Right forelimb (tissue), 1 donor: Measurements from ENCODE around the gene PTGR3.

Source experiments
- DNase-seq: peaks from one replicate; pipeline ENCODE4 v3.0.0-alpha.2; 2018

Gene PTGR3

DNA sequence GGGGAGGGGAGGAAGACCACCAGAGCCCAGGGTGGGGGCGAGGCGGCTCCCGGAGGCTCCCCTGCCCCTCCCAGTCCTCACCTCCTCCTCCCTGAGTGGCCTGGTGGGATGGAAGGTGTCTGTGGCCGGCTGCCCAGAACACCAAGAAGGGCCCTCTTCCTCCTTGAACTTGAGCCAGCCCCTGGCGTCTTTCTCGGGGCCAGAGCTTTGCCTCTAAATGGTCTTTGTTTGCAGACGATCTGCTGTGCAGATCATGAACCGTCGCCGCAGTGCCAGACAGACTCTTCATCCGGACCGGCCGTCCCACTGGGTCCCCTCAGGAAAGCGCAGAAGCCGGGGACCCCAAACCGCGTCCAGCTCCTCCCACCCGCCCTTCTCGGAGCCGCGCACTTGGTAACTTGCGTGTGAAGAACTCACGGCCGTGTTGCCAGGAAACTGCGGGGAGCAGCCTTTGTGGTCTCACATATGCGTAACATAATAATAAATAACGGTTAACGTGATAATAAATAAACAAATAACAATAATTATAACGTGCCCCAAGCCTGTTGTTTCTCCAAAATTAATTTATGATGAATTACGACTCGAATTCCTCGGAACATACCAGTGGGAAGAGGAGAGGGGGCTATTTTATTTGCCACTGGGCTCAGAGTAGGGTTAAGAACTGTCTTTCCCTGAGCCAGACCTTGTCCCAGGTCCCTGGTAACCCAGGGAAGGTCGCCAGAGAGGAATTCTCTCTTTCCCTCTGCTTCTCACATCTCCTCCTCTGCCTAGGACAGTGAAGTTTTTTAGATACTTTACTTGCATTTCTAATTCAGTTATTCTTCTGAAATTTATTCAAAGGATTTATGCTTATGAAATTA is 41.0 kb downstream of the PTGR3 start:
- no peak for DNase-seq

DNA sequence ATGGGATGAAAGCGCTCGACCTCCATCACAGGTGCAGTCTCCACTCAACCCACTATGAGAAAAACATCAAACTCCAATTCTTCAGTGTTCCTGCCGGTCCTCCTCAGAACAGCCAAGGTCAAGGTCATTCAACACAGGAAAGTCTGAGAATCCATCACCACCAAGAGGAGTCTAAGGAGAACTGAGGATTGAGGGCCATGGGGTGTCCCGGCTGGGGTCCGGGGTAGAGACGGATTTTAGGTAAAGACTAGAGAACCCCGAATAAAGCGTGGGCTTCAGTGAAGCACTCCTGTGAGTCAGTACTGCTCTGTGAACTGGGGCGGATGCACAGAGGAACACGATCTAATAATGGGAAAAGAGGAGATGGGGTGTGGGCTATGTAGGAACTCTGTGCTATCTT is 41.8 kb downstream of the PTGR3 start:
- DNase-seq: no peak

DNA sequence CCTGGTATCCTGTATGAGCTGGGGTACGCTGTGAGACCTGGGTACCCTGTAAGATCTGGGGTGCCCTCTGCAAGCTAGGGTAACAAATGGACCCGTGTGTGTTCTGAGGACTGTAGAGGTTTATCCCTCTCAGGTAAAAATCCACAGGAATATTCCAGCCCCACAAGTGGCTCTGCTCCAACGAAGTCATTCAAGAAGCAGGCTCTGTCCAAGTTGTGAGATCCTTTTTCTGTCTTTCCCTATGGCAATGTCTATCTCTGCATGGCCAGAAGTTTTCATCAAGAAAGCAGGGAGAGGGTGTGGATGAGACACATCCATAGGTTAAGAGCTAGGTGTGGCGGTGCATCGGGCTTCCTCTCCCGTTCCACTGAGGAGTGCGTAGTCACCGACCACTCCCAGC is 43.0 kb downstream of the PTGR3 start:
- no peak for DNase-seq

DNA sequence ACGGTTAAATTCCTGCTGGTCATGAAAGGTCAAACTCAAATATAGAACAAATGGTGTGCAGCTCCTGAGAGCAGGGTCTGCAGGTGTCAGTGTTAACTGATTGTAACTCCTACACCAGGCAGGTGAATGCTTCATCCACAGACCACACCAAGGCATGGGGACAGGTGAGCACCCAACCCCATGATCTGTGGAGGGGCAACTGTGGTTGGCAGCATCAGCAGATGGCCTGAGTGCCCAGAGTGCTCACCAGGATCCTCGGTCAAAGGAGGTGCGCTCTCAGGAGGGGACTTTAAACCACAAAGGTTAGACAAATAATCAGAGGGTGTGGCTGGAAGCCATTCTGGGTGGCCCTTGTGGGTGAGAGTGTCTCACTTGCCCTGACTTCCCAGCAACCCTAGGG is 44.5 kb downstream of the PTGR3 start:
- no peak for DNase-seq

DNA sequence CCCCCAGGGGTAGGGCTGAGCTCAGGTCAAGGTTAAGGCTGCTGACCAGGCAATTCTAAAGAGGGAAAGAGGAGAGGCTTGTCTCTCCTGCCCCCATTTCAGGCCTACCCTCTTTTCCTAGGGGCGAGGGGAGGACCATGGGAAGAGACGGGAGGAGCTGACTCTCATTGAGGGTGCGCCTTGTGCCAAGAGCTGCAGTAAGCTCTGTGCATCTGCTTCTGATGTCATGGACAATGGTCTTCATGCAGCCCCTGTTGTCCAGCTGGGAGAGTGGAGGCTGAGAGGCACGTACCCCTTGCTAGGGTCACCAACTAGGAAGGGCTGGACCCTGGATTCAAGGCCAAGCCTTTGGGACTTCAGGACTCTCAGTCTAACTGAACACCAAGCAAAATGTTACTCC is 45.2 kb downstream of the PTGR3 start:
- DNase-seq: no peak

- no peak for DNase-seq
Observed at GRCh38 chr18:75162978-75163377, 46.0 kb downstream of the PTGR3 start.

DNA sequence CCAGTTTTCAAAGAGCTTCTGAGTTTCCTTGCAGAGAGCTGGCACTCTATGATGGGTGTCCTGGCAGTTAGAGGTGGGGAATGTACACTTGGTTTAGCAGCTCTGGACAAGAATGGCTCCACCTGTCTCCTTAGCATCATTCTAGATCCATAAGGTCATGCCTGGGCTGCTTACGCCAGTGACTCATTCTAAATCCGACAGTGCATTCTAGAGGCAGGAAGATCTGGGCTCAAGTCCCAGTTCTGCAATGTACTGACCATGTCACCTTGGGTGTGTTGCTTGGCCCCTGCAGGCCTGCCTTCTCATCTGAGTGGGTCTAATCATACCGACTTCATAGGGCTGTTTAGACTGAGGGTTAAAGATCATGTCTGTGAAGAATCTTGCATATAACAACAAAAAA is 46.5 kb downstream of the PTGR3 start:
- no peak for DNase-seq

- DNase-seq: no peak
Observed at GRCh38 chr18:75161256-75162028, 47.5 kb downstream of the PTGR3 start.

GRCh38 chr18:75160364-75160763 is 48.6 kb downstream of the PTGR3 start:
- no peak for DNase-seq

DNA sequence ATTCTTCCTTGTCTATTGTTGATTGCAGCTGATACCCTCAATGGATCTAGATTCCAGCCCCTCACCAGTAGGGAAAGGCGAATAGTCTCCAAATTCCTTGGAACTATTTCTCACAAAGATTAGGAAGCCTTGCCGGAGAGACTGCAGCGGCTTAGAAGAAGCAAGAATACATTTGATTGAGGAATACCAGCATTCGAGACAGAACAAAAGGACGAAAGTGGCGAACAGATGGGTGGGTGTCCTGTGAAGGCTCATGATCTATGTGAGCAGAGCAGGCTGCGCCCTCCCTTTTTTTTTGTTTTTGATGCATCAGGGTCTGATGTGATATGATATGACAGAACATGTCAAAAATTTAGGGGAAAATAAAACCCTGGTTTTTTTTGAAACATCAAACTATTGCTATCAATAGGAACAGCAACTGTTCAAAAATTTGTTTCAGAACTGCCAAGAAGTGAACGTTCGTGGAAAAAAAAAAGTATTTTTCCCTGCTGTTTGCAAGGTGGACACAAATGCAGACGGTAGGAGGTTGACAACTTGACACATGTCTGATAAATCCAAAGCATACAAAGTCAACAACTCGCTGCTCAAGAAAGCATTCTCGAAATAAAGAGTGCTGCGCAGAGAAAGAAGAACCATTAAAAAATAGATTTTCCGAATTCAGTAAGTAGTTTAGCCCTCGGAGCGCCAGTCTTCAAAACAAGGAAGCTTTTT is 49.1 kb downstream of the PTGR3 start:
- no peak for DNase-seq

GRCh38 chr18:75159238-75159518 is 49.8 kb downstream of the PTGR3 start:
- peak; percentile 32 for DNase-seq
